HEK293 (cell line): Measurements from ENCODE around the gene OLIG1.

Source experiments
- CTCF ChIA-PET: fragments of 350-600 bp; formaldehyde crosslinking; extraction: SDS; loops from one replicate; lab custom pipeline; 2021; ENCODE audit warnings: antibody characterized with exemption; lab: Yijun Ruan, JAX
- POLR2A ChIA-PET: fragments of 300-600 bp; formaldehyde crosslinking; extraction: SDS; loops from one replicate; lab custom pipeline; 2020; ENCODE audit warnings: antibody characterized with exemption, inconsistent platforms; lab: Yijun Ruan, JAX
- H3K27ac ChIP-seq: fragments of 200-500 bp; sonication (Bioruptor generic); 2 replicates; pipeline ENCODE4 v1.5.1; 2014; ENCODE audit warnings: low read depth, low read length, control low read depth, inconsistent platforms; ENCODE audit errors: extremely low read depth
- H3K36me3 ChIP-seq, 2 experiments: fragments of 200-500 bp in 1 of 2; sonication (Bioruptor generic) in 1 of 2; 1 replicate in 1 of 2; 2 replicates in 1 of 2; pipeline ENCODE4 v1.5.1; 2014 to 2017; ENCODE audit warnings: inconsistent platforms in 2 of 2, low read length in 2 of 2; ENCODE audit not compliant: control insufficient read depth in 2 of 2, insufficient read depth in 1 of 2
- H3K4me1 ChIP-seq: fragments of 200-500 bp; sonication (Bioruptor generic); 2 replicates; pipeline ENCODE4 v1.5.1; 2014; ENCODE audit warnings: mild to moderate bottlenecking, low read length, inconsistent platforms; ENCODE audit not compliant: control insufficient read depth, insufficient read depth
- H3K4me3 ChIP-seq: 2 replicates; pipeline ENCODE4 v1.5.1; 2011; ENCODE audit warnings: low read depth, mild to moderate bottlenecking, control low read depth, low read length, moderate library complexity
- H3K9me3 ChIP-seq: fragments of 200-500 bp; sonication (Bioruptor generic); 2 replicates; pipeline ENCODE4 v1.5.1; 2014; ENCODE audit warnings: low read depth, low read length, inconsistent platforms; ENCODE audit not compliant: control insufficient read depth, insufficient read depth
- BCL11A ChIP-seq: fragments of 450-650 bp; formaldehyde crosslinking; IDR thresholded peaks from 2 replicates; pipeline ENCODE4 v1.5.1; 2016; ENCODE audit warnings: low read depth, missing biosample characterization, missing genetic modification characterization
- KLF7 ChIP-seq: fragments of 450-650 bp; formaldehyde crosslinking; IDR thresholded peaks from 2 replicates; pipeline ENCODE4 v1.5.1; 2016; ENCODE audit warnings: missing biosample characterization, missing genetic modification characterization, borderline replicate concordance
- ZNF146 ChIP-seq: fragments of 450-650 bp; formaldehyde crosslinking; IDR thresholded peaks from 2 replicates; pipeline ENCODE4 v1.5.1; 2016; ENCODE audit warnings: missing biosample characterization, missing genetic modification characterization
- ZNF2 ChIP-seq: fragments of 450-650 bp; formaldehyde crosslinking; IDR thresholded peaks from 2 replicates; pipeline ENCODE4 v1.5.1; 2016; ENCODE audit warnings: missing biosample characterization, missing genetic modification characterization
- ZNF239 ChIP-seq: fragments of 450-650 bp; formaldehyde crosslinking; IDR thresholded peaks from 2 replicates; pipeline ENCODE4 v1.5.1; 2016; ENCODE audit warnings: missing biosample characterization, missing genetic modification characterization
- ZNF449 ChIP-seq: fragments of 450-650 bp; formaldehyde crosslinking; IDR thresholded peaks from 2 replicates; pipeline ENCODE4 v1.5.1; 2017; ENCODE audit warnings: missing biosample characterization, mild to moderate bottlenecking, missing genetic modification characterization, moderate library complexity
- ZNF473 ChIP-seq: fragments of 450-650 bp; formaldehyde crosslinking; IDR thresholded peaks from 2 replicates; pipeline ENCODE4 v1.5.1; 2017; ENCODE audit warnings: missing biosample characterization, missing genetic modification characterization
- ZNF585B ChIP-seq: fragments of 450-650 bp; formaldehyde crosslinking; IDR thresholded peaks from 2 replicates; pipeline ENCODE4 v1.5.1; 2016; ENCODE audit warnings: missing biosample characterization, missing genetic modification characterization
- ZNF596 ChIP-seq: fragments of 450-650 bp; IDR thresholded peaks from 2 replicates; pipeline ENCODE4 v1.5.0; 2018; ENCODE audit warnings: missing biosample characterization, mild to moderate bottlenecking, missing genetic modification characterization, moderate library complexity
- ZNF639 ChIP-seq: fragments of 450-650 bp; formaldehyde crosslinking; IDR thresholded peaks from 2 replicates; pipeline ENCODE4 v1.5.1; 2016; ENCODE audit warnings: missing biosample characterization, missing genetic modification characterization
- ZNF707 ChIP-seq: fragments of 450-650 bp; formaldehyde crosslinking; IDR thresholded peaks from 2 replicates; pipeline ENCODE4 v1.5.1; 2016; ENCODE audit warnings: missing biosample characterization, missing genetic modification characterization
- ZNF777 ChIP-seq: fragments of 450-650 bp; formaldehyde crosslinking; IDR thresholded peaks from 2 replicates; pipeline ENCODE4 v1.5.1; 2017; ENCODE audit warnings: missing biosample characterization, missing genetic modification characterization, borderline replicate concordance
- TF ChIP-seq, protein P1 (sequence below): fragments of 450-650 bp; formaldehyde crosslinking; IDR thresholded peaks from 2 replicates; pipeline ENCODE4 v1.5.1; 2016; ENCODE audit warnings: missing biosample characterization, missing genetic modification characterization
- TF ChIP-seq, protein P2 (sequence below): fragments of 450-650 bp; formaldehyde crosslinking; IDR thresholded peaks from 2 replicates; pipeline ENCODE4 v1.5.1; 2017; ENCODE audit warnings: missing biosample characterization, missing genetic modification characterization
- TF ChIP-seq, protein P3 (sequence below): fragments of 450-650 bp; IDR thresholded peaks from 2 replicates; pipeline ENCODE4 v1.5.1; 2018; ENCODE audit warnings: missing biosample characterization, missing genetic modification characterization

Gene OLIG1

GRCh38 chr21:33051925-33052324, 18.0 kb upstream of the OLIG1 start:
- H3K4me3 ChIP-seq = no peak overlapping the region
- TF ChIP-seq ZNF146 (no peak), ZNF639 (tag by site-specific recombination) (no peak), ZNF585B (tag by site-specific recombination) (no peak), ZNF777 (tag by site-specific recombination) (no peak)
- TF ChIP-seq, protein P1, sequence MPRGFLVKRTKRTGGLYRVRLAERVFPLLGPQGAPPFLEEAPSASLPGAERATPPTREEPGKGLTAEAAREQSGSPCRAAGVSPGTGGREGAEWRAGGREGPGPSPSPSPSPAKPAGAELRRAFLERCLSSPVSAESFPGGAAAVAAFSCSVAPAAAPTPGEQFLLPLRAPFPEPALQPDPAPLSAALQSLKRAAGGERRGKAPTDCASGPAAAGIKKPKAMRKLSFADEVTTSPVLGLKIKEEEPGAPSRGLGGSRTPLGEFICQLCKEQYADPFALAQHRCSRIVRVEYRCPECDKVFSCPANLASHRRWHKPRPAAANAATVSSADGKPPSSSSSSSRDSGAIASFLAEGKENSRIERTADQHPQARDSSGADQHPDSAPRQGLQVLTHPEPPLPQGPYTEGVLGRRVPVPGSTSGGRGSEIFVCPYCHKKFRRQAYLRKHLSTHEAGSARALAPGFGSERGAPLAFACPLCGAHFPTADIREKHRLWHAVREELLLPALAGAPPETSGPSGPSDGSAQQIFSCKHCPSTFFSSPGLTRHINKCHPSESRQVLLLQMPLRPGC (tag by site-specific recombination) = no peak
- TF ChIP-seq, protein P2, sequence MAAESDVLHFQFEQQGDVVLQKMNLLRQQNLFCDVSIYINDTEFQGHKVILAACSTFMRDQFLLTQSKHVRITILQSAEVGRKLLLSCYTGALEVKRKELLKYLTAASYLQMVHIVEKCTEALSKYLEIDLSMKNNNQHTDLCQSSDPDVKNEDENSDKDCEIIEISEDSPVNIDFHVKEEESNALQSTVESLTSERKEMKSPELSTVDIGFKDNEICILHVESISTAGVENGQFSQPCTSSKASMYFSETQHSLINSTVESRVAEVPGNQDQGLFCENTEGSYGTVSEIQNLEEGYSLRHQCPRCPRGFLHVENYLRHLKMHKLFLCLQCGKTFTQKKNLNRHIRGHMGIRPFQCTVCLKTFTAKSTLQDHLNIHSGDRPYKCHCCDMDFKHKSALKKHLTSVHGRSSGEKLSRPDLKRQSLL (tag by site-specific recombination) = no peak
- TF ChIP-seq, all 188 proteins: peak for 0
- ChIA-PET POLR2A (no interaction called here), CTCF (interaction anchor here (0.5 to 1.4 kb wide), 2 partner anchors 24 to 76 kb away, joined by 3 to 4 read pairs; no protein-coding TSS in a partner anchor)
- Histone ChIP-seq H3K4me1 (no peaks in the 10 kb centered on the region), H3K36me3 (no peaks in the 10 kb centered on the region), H3K27ac (no peak overlapping the region), H3K9me3 (no peaks in the 10 kb centered on the region)

DNA sequence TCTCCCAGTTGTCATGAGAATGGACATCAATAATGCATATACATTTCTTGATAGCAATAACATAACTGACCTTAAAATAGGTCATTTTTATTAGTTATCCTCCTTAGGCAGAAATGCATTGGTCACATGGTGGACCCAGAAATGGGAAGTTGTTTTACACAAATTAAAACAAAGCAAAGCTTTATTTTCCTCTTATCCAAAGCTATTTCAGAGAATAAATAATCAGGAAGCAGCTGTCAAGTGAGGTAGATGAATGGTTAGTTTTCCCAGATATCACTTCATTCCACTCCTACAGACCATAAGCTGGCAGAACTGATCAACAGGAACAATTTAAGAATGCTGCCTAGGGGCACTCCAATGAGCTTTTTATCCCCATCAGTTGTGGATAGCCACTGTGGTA, 16.0 kb upstream of the OLIG1 start:
- TF ChIP-seq ZNF2 (tag by site-specific recombination) (no peak), ZNF596 (tag by site-specific recombination) (no peak), KLF7 (tag by site-specific recombination) (no peak), ZNF473 (tag by site-specific recombination) (no peak), ZNF239 (tag by site-specific recombination) (no peak)
- TF ChIP-seq, protein P3, sequence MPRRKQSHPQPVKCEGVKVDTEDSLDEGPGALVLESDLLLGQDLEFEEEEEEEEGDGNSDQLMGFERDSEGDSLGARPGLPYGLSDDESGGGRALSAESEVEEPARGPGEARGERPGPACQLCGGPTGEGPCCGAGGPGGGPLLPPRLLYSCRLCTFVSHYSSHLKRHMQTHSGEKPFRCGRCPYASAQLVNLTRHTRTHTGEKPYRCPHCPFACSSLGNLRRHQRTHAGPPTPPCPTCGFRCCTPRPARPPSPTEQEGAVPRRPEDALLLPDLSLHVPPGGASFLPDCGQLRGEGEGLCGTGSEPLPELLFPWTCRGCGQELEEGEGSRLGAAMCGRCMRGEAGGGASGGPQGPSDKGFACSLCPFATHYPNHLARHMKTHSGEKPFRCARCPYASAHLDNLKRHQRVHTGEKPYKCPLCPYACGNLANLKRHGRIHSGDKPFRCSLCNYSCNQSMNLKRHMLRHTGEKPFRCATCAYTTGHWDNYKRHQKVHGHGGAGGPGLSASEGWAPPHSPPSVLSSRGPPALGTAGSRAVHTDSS = no peak
- H3K36me3 ChIP-seq = no peaks in the 10 kb centered on the region
- peaks cover 3% of the 10 kb centered on the region; the same call in 1 of the 2 replicates for H3K4me1 ChIP-seq
- no peaks in the 10 kb centered on the region for H3K9me3 ChIP-seq
- POLR2A ChIA-PET = no interaction called here
- CTCF ChIA-PET = no interaction called here
- no peak overlapping the region for H3K27ac ChIP-seq
- no peak overlapping the region for H3K4me3 ChIP-seq

DNA sequence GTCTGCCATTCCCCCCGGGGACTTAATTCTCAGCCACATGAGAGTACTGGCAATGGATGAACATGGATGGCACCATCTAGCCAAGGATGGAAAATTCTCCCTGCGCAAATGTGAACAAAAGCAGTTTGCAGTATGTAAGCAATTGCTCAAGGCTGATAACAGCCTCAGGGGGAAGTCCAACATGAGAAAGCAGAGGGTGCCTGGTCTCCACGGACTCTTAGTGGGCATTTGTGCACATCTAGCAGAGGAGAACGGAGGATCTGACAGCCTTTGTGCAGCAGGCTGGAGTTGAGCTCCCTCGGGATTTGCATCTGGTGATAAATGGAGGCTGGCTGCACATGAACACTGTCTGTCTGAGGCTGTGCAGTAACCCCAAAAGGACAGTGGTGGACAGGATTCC, 13.9 kb upstream of the OLIG1 start:
- peaks cover 3% of the 10 kb centered on the region; the same call in 1 of the 2 replicates for H3K4me1 ChIP-seq
- H3K9me3 ChIP-seq = no peaks in the 10 kb centered on the region
- ChIA-PET CTCF (interaction anchor here (0.8 kb wide), 1 partner anchor 71 kb away, joined by 3 read pairs; no protein-coding TSS in a partner anchor), POLR2A (no interaction called here)
- no peak overlapping the region for H3K27ac ChIP-seq
- TF ChIP-seq ZNF707 (tag by site-specific recombination) = no peak
- TF ChIP-seq BCL11A (tag by site-specific recombination) = no peak
- no peak for TF ChIP-seq ZNF449 (tag by site-specific recombination)
- H3K36me3 ChIP-seq = no peaks in the 10 kb centered on the region
- no peak overlapping the region for H3K4me3 ChIP-seq
